ENCODE results near the gene NCOA7. TPM values are rescaled to one million over a fixed set of nuclear protein-coding genes. Genes with fewer than 3 reads are reported as not detected.

The NCOA7 gene
- total and polyA plus RNA-seq, 9 of the 15 experiments (the other 6 are each of a cell fraction or from before 2014, with no cell fraction given): 5.8 to 14.6 (median 9.3) TPM

GRCh38 chr6:125918681-125919566, 128.2 kb downstream of the NCOA7 start (continued):
- TF ChIP-seq ZBTB11 (CRISPR knock-in tag; IDR thresholded peaks at IDR 0.05) (peak in 1 of 3 experiments; percentile 51; a peak in 2 of 6 replicates), GABPA (tag; conservative IDR thresholded peaks at IDR 0.05; ENCODE audit: low read depth) (peak; percentile 49), ZFP36 (IDR thresholded peaks at IDR 0.05; ENCODE audit: low read depth, low read length, partially characterized antibody) (peak; percentile 32), PTRF (tag; IDR thresholded peaks at IDR 0.05) (peak; percentile 39; the same call in 1 of the 2 replicates), HDAC3 (IDR thresholded peaks at IDR 0.05; ENCODE audit: borderline replicate concordance, partially characterized antibody) (peak; percentile 40), DPF2 (IDR thresholded peaks at IDR 0.05) (0 out of 2 replicates have a peak, but pooled peaks have one; percentile 10), CXXC5 (CRISPR knock-in tag; IDR thresholded peaks at IDR 0.05) (0 out of 2 replicates have a peak, but pooled peaks have one; percentile 26), FOSL1 (tag; conservative IDR thresholded peaks at IDR 0.05) (no peak; the same call in 1 of the 2 replicates), ZNF395 (CRISPR knock-in tag; IDR thresholded peaks at IDR 0.05) (no peak), ZNF75A (CRISPR knock-in tag; IDR thresholded peaks at IDR 0.05) (no peak), SIRT6 (IDR thresholded peaks at IDR 0.05; ENCODE audit: low read depth, low read length) (no peak), COPS2 (conservative IDR thresholded peaks at IDR 0.05) (no peak), NR4A1 (CRISPR knock-in tag; IDR thresholded peaks at IDR 0.05) (no peak), NR4A1 (tag; IDR thresholded peaks at IDR 0.05) (no peak), CEBPG (CRISPR knock-in tag; IDR thresholded peaks at IDR 0.05) (no peak), CEBPG (tag; conservative IDR thresholded peaks at IDR 0.05 in 1 of 2, IDR thresholded peaks at IDR 0.05 in 1 of 2) (peak; percentile 52 to 82; a peak in 3 of 4 replicates), CEBPB (tag; IDR thresholded peaks at IDR 0.05) (peak; percentile 90), BACH1 (tag; IDR thresholded peaks at IDR 0.05) (peak; percentile 30; the same call in 1 of the 2 replicates), NCOA2 (IDR thresholded peaks at IDR 0.05; ENCODE audit: partially characterized antibody in 2 of 2) (no peak)
- TF ChIP-seq, protein P1, sequence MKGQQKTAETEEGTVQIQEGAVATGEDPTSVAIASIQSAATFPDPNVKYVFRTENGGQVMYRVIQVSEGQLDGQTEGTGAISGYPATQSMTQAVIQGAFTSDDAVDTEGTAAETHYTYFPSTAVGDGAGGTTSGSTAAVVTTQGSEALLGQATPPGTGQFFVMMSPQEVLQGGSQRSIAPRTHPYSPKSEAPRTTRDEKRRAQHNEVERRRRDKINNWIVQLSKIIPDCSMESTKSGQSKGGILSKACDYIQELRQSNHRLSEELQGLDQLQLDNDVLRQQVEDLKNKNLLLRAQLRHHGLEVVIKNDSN (CRISPR knock-in tag; IDR thresholded peaks at IDR 0.05): no peak
- TF ChIP-seq, protein P2, sequence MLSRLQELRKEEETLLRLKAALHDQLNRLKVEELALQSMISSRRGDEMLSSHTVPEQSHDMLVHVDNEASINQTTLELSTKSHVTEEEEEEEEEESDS (CRISPR knock-in tag; IDR thresholded peaks at IDR 0.05): no peak
